ENCODE results near the gene PRCC. TPM values are rescaled to one million over a fixed set of nuclear protein-coding genes. Genes with fewer than 3 reads are reported as not detected.

The PRCC gene
- 19.3 TPM for total RNA-seq

- DNase-seq (ENCODE audit: low spot score) (peak; percentile 99), ATAC-seq (peak; percentile 92)
Measured at GRCh38 chr1:156767101-156767878, at the start of gene PRCC. PRCC (plus strand) TSS chr1:156767535; CDS start chr1:156767772, 237 bp downstream.

DNA sequence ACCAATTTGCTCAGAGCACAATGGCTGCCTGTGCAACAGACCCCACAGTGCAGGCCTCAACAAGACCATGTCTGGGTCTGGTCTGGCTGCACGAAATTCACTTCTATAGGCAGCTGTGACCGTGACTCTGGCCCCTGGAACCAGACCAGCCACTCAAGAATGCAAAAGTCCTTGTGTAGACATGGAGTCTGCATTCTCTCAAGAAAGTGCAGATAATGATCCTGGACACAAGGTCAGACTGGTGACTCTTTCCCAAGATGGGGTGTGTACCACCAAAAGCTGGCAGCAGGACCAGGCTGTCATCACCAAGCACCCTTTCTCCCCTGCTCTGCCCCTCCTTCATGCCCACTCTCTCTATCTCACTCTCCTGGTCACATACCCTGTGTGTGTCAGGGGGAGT lies 46.2 kb upstream of the PRCC start:
- DNase-seq (ENCODE audit: low spot score) (no peak), ATAC-seq (no peak)

DNA sequence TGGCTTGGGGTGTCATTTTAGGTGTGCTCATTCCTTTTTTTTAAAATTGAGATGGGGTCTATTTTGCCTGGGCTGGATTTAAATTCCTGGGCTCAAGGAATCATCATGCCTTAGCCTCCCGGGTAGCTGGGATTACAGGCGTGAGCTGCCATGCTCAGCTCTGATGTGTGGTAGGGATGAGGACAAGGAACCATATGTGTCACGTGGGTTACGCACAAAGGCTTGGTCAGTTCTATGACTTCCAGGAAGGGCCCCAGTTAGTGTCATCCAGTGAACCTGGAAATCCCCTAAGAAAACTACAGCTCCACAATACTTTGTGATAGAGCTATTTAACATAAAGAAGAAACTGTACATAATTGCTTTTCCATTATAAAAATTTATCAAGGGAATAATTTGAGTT lies 45.8 kb upstream of the PRCC start:
- ATAC-seq: no peak

DNA sequence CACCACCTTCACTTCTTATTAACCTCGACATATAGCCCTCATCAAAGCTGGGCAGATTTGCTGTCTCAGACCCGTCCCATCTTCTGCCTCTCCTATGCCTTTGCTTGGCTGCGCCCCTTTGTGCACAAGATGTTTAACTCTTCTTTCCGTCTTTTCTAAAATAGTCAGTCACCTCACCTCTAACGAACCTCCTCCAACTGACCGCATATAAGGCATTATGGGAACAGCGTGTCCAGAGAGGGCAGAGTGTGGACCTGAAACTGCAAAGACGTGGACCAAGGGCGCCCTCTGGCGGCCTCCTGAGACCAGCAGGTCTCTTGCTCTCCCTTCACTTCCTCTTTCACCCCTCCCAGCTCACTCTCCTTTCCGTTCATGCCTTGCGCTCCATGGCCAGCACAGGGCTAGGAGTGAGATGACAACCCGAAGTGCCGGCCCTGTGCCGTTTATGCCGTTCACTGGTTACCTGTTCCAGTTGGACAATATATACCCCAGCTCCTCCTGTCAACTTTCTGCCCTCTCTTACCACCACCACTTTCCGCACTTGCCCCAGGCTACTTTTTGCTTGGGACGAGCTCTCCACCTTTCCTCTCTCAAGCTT lies 41.6 kb upstream of the PRCC start:
- ATAC-seq (peak; percentile 83), DNase-seq (ENCODE audit: low spot score) (peak; percentile 88)

More for the DNA sequence above, 45.8 kb upstream of the PRCC start:
- DNase-seq (ENCODE audit: low spot score): no peak

- no peak for ATAC-seq
- no peak for DNase-seq (ENCODE audit: low spot score)
Measured at GRCh38 chr1:156726549-156727226, 40.6 kb upstream of the PRCC start.

GRCh38 chr1:156727492-156727891 lies 39.8 kb upstream of the PRCC start:
- no peak for DNase-seq (ENCODE audit: low spot score)
- ATAC-seq: no peak

DNA sequence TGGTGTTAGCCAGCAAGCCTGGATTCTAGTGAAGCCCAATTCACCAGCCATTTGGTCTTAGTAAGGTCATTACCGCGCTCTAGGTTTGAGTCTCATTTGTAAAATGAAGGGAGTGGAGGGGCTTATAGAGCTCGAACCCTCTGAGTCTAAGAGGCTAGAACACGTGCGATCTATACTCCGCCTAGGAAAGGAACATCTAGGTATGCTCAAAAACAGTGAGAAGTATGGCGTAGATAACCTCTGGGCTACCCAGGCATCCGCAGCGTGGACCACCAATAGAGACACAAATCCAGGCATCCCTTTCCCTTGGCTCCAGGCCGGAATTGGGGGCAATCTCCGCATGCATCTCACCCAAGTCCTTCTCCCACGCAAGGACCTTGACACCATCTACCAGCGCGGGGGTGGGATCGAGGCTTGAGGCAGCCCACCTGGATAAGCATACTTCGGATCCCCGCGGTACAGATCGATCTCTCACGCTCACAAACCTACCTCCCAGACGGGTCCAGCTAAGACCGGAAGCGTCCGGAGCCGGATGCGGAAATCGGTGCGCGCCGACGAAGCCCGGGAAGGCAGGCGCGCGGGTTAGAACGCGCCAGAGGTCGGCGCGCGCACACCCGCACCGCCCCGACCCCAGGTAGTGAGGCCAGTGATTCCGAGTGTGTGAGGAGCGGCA lies 39.3 kb upstream of the PRCC start, which contains the start of gene METTL25B:
Gene METTL25B, plus strand, starts transcription at position 544 of the 673 bp plus-strand sequence. CDS start 636 bp downstream, outside the sequence.
- DNase-seq (ENCODE audit: low spot score): peak; percentile 88
- peak; percentile 79 for ATAC-seq

DNA sequence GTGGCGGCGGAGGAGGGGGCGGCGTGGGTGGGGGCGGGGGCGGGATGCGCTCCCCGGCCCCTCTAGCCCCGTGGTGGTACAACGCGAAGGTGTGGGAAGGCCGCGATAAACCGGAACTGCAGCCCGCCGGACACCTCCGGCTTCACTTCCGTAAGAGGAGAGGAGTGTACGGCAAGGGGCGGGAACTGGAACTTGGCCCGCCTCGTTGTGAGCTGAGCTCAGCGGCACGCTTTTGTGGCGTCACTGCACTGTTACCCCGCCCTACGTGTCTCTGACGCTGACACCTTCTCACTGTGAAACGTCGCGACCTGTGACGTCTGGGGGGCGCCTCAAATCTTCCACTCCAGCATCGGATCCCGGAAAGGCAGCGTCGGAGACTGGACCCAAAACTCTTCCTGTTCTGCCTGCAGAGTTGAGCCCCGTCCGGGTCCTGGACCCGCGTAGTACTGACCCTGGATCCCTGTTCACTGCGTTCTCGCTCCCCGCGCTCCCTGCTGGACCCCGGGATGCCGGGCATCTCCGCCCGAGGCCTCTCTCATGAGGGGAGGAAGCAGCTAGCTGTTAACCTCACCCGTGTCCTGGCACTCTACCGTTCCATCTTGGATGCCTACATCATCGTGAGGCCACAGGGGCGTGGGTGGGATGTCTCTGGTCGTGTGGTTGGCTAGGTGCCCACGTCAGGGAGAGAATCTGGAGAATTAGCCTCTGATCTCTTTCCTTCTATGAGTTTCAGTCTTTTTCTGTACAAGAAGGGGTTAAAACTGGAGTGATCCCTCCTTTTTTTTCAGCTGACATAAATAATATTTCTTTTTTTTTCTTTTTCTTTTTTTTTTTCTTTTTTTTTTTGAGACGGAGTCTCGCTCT lies 38.5 kb upstream of the PRCC start, which contains the start of gene ISG20L2:
Gene ISG20L2, minus strand, starts transcription at position 168 of the 864 bp plus-strand sequence. CDS start 1,114 bp downstream, outside the sequence.
- DNase-seq (ENCODE audit: low spot score) (peak; percentile 96), ATAC-seq (peak; percentile 87)

- no peak for ATAC-seq
- DNase-seq (ENCODE audit: low spot score): no peak
Measured at GRCh38 chr1:156733989-156734584, 33.2 kb upstream of the PRCC start.

DNA sequence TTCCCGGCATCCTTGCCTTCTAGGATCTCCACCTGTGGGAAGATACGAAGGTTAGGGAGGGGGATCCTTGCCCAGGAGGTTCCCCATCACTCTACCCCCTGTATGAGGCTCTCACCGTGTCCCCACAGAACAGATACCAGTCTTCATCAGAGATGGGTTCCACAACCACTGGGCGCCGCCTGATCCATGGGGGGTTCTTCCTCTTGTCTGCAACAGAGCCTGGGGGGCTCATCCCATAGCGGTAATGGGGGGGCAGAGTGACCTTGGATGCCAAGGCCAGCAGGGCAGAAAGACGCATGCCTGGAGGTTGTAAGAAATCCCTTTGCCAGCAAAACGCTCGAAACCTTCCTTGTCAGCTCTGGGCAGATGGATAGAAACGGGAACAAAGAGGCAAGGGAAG lies 28.9 kb upstream of the PRCC start:
- ATAC-seq: no peak
- DNase-seq (ENCODE audit: low spot score): no peak

GRCh38 chr1:156738916-156739315 lies 28.4 kb upstream of the PRCC start:
- ATAC-seq (no peak), DNase-seq (ENCODE audit: low spot score) (no peak)

GRCh38 chr1:156740237-156740740 lies 27.0 kb upstream of the PRCC start:
- DNase-seq (ENCODE audit: low spot score) (no peak), ATAC-seq (no peak)

DNA sequence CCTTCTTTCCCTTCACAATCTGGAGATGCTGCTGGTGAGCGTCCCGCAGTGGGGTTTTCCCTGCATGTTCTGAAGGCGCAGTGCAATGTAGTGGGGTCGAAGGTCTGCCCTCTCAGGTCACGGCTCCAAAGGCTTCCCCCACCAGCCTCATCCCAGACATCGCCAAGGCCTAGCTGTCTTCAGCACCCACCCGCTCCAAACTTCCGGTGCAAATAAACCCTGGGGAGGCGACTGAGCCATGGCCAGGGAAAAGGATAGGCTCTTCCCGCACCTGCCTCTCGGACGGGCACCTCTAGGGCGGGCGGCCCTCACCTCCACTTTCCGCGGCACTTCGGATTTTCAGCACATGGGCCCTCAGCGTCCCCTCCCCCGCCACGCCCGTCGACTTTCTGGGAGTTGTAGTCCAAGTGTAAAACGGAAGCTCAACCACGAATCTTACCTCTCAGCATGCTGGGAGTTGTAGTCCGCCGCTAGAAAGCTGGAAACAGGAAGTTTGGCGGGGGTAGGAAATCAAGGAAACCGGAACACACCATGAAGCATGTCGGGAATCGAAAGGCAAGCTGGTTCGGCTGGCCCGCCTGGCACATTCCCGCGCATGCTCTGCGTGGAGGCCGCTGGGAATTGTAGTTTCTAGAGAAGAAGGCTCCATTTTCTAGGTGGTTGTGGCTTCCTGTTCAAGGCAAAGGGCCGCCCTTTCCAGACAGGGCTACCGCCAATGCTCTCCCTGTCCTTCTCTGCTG lies 26.4 kb upstream of the PRCC start, which contains the start of gene MRPL24:
Gene MRPL24, minus strand, starts transcription at position 348 of the 740 bp plus-strand sequence. CDS start 2,384 bp downstream, outside the sequence.
- ATAC-seq: peak; percentile 89
- DNase-seq (ENCODE audit: low spot score): peak; percentile 99

DNA sequence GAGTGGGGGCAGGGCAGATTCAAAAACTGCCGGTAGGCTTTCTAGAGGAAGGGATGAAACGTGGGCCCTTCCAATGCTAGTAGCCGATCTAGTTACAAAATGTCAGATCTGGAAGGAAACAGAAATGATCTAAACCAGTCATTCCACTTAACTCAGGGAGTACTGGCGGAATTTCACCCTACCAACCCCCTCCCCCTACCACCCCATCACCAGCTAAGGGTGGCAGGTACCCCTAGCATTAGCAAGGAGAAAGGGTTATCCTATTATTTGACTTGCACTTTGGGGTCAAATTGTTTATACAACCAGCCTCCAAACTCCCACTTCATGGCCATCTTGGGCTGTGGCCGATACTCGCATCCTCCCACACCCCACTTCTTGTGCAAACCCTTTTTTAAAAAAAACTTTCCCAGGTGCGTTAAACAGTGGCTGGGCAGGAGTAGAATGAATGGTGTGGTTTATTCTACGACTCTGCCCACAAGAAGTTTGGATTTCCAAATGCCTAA lies 25.8 kb upstream of the PRCC start:
- ATAC-seq (no peak), DNase-seq (ENCODE audit: low spot score) (no peak)

DNA sequence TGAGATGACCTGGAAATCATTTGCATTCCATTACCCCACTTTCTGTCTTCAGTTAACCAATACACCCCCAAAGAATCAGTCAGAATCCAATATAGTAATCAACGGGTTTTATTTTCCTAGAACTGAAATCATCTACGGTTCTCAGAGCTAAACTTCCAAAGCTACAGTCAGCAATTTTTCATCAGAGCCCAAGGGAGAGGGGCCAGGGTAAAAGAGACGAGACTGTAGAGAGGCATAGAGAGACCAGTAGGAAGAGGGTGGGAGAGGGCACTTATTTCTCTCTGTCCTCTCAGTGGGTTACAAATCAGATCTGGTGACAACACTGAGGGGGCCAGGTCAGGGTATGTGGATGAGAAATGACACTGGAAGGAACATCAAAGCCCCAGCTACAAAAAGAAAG lies 25.3 kb upstream of the PRCC start:
- ATAC-seq (no peak), DNase-seq (ENCODE audit: low spot score) (no peak)

DNA sequence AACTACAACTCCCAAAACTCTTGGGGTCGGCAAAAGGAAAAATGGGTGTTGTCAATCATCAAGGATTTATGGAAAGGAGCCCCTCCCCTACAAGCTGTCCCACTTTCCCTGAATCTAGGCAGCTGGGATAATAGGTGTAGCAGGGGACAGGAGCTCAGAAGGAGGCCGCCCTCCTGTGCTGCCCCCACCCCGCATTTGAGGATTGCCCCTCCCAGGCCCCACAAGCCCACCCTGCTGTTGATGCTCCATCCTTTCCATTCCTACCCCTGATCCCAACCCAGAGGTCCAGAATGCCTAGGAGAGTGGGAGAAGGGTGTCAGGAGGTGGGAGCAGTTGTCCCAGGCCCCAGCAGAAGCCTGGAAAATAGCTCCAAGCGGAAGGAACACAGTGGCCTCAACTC lies 24.5 kb upstream of the PRCC start:
- ATAC-seq (no peak), DNase-seq (ENCODE audit: low spot score) (no peak)

DNA sequence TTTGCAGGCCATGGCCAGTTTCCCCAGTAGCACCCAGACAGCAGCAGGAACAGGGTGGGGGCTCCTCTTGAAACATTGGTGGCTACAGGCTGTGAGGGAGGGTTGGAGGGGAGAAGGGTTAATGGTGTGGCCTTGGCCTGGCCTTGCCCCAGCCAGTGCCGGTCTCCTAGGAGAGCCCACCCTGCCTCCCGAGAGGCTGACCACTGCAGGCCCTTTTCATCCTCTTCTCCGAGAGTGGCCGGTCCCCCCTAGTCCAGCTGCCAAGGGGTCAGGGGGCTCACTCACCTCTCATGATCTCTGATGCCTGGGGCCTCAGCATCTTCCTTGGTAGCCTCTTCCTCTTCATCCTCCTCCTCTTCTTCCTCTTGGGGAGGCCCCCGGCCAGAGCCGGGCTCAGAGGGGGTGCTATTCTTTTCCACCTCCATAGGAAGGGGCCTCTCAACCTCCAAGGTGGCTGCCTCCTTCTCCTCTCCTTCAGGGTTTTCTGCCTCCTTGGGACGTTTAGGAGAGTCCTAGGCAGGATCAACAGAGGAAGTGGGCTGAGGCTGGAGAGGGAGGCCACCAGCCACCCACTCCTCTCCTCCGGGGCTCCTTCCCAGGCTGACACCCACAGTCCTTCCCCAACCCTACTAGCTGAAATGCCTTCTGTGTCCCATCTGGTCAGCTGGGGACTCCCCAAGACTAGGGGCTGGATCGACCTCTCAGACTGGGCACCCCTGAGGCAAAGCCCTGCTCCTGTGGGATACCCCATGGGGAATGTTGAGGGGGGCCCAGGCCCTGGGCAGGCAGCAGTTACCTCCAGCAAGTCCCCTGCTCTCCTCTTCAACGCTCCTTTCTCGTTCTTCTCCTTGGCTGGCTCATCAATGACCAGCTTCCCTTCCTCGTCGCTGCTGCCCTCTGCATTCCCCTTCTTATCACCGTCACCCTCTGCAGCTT lies 23.7 kb upstream of the PRCC start:
- no peak for ATAC-seq
- no peak for DNase-seq (ENCODE audit: low spot score)
